ENCODE data around the gene COL9A3. TPM values are rescaled to one million over a fixed set of nuclear protein-coding genes. Genes with fewer than 3 reads are reported as not detected.

The COL9A3 gene
- total RNA-seq, 1 experiment from 2014 or later = 150 TPM

- H3K27me3 ChIP-seq (ENCODE audit: insufficient read depth, low read length) = no peaks in the 10 kb centered on the region
- H3K79me1 ChIP-seq (ENCODE audit: insufficient read depth, low read depth, low read length, poor library complexity, severe bottlenecking) = no peaks in the 10 kb centered on the region
- Mint-ChIP-seq H3K27me3 (ENCODE audit: low read depth) (no peaks in the 10 kb centered on the region), H3K9me3 (no peaks in the 10 kb centered on the region), H3K4me1 (peaks cover 10 to 21% of the 10 kb centered on the region in 2 experiments), H3K27ac (peak overlapping the region in 1 of 3 experiments; percentile 36; a peak in 1 of 7 replicates), H3K4me3 (no peak overlapping the region), H3K36me3 (ENCODE audit: insufficient read depth in 1 of 3, low read depth in 3 of 3) (peaks cover 16 to 48% (median 37%) of the 10 kb centered on the region in 3 experiments; a peak in 6 of 7 replicates)
- H2BK12ac ChIP-seq (ENCODE audit: insufficient read length, low read depth, low read length) = no peak overlapping the region
- H4K5ac ChIP-seq (ENCODE audit: insufficient read length, low read depth, low read length) = no peak overlapping the region
- no peaks in the 10 kb centered on the region for H3K9me3 ChIP-seq (ENCODE audit: control insufficient read depth, low read depth, low read length)
- H3K4me1 ChIP-seq (ENCODE audit: insufficient read depth, low read length) = no peaks in the 10 kb centered on the region
- no peak overlapping the region for H4K91ac ChIP-seq (ENCODE audit: insufficient read length, low read depth, low read length)
- no peak overlapping the region for H2BK120ac ChIP-seq (ENCODE audit: low read depth, low read length, poor library complexity, severe bottlenecking)
- no peak overlapping the region for H3K56ac ChIP-seq (ENCODE audit: insufficient read length, low read depth, low read length)
- no peak overlapping the region for H3T11ph ChIP-seq (ENCODE audit: low read length)
- DNase-seq = no peak
- no peak overlapping the region for H3K14ac ChIP-seq (ENCODE audit: insufficient read depth, low read length)
- no peaks in the 10 kb centered on the region for H3K79me2 ChIP-seq (ENCODE audit: insufficient read depth, low read length)
- H3K4ac ChIP-seq (ENCODE audit: low read depth, low read length) = no peak overlapping the region
- no peak overlapping the region for H3K4me2 ChIP-seq (ENCODE audit: insufficient read depth, insufficient read length, low read length)
- TF ChIP-seq CTCF (conservative IDR thresholded peaks at IDR 0.05) = no peak
- H3K23me2 ChIP-seq (ENCODE audit: insufficient read length, low read depth, low read length, poor library complexity, severe bottlenecking) = no peaks in the 10 kb centered on the region
- no peak overlapping the region for H2BK5ac ChIP-seq (ENCODE audit: insufficient read length, low read length)
- no peak overlapping the region for H3K18ac ChIP-seq (ENCODE audit: insufficient read length, low read depth, low read length)
- WGBS (ENCODE audit: extremely low coverage, insufficient read length, low lambda C conversion rate) = no CpG with 5 or more reads among the region's 16 CpGs
- H2BK20ac ChIP-seq (ENCODE audit: low read depth, low read length, poor library complexity, severe bottlenecking) = no peak overlapping the region
- no peak overlapping the region for H3K9ac ChIP-seq (ENCODE audit: extremely low read depth, insufficient read length, low read length)
- no peak overlapping the region for H2AK5ac ChIP-seq (ENCODE audit: insufficient read length, low read length)
- no peak overlapping the region for H3K27ac ChIP-seq (ENCODE audit: insufficient read length, low read depth, low read length)
- H4K8ac ChIP-seq (replicated peaks; ENCODE audit: insufficient read length, low read depth, low read length) = no peak overlapping the region
- H4K20me1 ChIP-seq (ENCODE audit: control insufficient read depth, insufficient read depth, insufficient read length) = no peaks in the 10 kb centered on the region
- no peak overlapping the region for H2BK15ac ChIP-seq (ENCODE audit: low read depth, low read length)
- no peak overlapping the region for H3K23ac ChIP-seq (ENCODE audit: insufficient read length, low read depth, low read length)
- H2AFZ ChIP-seq (ENCODE audit: low read length) = no peak overlapping the region
Observed at GRCh38 chr20:62845416-62846160, 28.7 kb downstream of the COL9A3 start.

All from H9 (cell line).